HepG2 (cell line): Measurements from ENCODE around the gene LAMP1.

Source experiments
- CENPX ChIP-seq: sonication (generic); formaldehyde crosslinking; IDR thresholded peaks from 2 replicates; pipeline ENCODE4 v1.9.0; 2021; ENCODE audit warnings: mild to moderate bottlenecking, missing genetic modification reagents, moderate library complexity
- KLF13 ChIP-seq: sonication (generic); formaldehyde crosslinking; IDR thresholded peaks from 2 replicates; pipeline ENCODE4 v1.4.0; 2020; ENCODE audit warnings: mild to moderate bottlenecking, missing genetic modification reagents
- NFKB2 ChIP-seq: sonication (generic); formaldehyde crosslinking; IDR thresholded peaks from 2 replicates; pipeline ENCODE4 v1.4.0; 2020; ENCODE audit warnings: missing genetic modification reagents, borderline replicate concordance
- TCF7 ChIP-seq: sonication (generic); IDR thresholded peaks from 2 replicates; pipeline ENCODE4 v1.6.1; 2016; ENCODE audit warnings: antibody characterized with exemption, low read depth
- THAP11 ChIP-seq: IDR thresholded peaks from 2 replicates; pipeline ENCODE4 v1.6.1; 2016; ENCODE audit warnings: missing biosample characterization, missing genetic modification reagents
- YY1 ChIP-seq: IDR thresholded peaks from 2 replicates; pipeline ENCODE4 v1.6.1; 2011; ENCODE audit warnings: low read length, low read depth, moderate library complexity, mild to moderate bottlenecking; ENCODE audit not compliant: insufficient read depth, insufficient replicate concordance
- ZNF274 ChIP-seq: sonication (generic); formaldehyde crosslinking; IDR thresholded peaks from 2 replicates; pipeline ENCODE4 v1.5.1; 2020; ENCODE audit warnings: mild to moderate bottlenecking, missing genetic modification reagents
- TF ChIP-seq, protein P1 (sequence below): IDR thresholded peaks from 2 replicates; pipeline ENCODE4 v1.6.1; 2016; ENCODE audit warnings: missing genetic modification reagents, missing compliant biosample characterization
- TF ChIP-seq, protein P2 (sequence below): IDR thresholded peaks from 2 replicates; pipeline ENCODE4 v1.6.1; 2016; ENCODE audit warnings: low read depth, missing genetic modification reagents, missing compliant biosample characterization

DNA sequence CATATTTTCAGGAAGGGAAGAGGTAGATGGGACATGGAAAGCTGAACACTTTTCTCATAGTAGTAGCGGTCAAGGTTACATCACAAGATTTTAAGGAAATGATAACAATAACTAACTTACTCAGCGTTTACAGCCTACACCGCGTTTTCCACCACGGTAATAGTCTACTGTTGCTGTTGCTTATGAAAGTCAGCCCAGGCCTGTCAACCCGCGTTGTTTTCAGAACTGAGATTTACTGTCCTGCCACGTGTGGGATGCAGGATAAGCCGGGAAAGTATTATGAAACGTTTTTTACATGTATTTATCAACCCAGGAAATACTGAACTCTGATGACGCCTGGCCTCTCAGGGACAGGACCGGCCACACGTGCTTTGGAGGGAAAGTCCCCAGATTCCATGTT, 36.0 kb upstream of the LAMP1 start:
- TF ChIP-seq TCF7 (no peak), KLF13 (no peak), THAP11 (CRISPR knock-in tag) (no peak), ZNF274 (CRISPR knock-in tag) (no peak), CENPX (CRISPR knock-in tag) (no peak), NFKB2 (CRISPR knock-in tag) (no peak), YY1 (no peak)
- TF ChIP-seq, protein P1, sequence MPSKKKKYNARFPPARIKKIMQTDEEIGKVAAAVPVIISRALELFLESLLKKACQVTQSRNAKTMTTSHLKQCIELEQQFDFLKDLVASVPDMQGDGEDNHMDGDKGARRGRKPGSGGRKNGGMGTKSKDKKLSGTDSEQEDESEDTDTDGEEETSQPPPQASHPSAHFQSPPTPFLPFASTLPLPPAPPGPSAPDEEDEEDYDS (CRISPR knock-in tag) = no peak
- TF ChIP-seq, protein P2, sequence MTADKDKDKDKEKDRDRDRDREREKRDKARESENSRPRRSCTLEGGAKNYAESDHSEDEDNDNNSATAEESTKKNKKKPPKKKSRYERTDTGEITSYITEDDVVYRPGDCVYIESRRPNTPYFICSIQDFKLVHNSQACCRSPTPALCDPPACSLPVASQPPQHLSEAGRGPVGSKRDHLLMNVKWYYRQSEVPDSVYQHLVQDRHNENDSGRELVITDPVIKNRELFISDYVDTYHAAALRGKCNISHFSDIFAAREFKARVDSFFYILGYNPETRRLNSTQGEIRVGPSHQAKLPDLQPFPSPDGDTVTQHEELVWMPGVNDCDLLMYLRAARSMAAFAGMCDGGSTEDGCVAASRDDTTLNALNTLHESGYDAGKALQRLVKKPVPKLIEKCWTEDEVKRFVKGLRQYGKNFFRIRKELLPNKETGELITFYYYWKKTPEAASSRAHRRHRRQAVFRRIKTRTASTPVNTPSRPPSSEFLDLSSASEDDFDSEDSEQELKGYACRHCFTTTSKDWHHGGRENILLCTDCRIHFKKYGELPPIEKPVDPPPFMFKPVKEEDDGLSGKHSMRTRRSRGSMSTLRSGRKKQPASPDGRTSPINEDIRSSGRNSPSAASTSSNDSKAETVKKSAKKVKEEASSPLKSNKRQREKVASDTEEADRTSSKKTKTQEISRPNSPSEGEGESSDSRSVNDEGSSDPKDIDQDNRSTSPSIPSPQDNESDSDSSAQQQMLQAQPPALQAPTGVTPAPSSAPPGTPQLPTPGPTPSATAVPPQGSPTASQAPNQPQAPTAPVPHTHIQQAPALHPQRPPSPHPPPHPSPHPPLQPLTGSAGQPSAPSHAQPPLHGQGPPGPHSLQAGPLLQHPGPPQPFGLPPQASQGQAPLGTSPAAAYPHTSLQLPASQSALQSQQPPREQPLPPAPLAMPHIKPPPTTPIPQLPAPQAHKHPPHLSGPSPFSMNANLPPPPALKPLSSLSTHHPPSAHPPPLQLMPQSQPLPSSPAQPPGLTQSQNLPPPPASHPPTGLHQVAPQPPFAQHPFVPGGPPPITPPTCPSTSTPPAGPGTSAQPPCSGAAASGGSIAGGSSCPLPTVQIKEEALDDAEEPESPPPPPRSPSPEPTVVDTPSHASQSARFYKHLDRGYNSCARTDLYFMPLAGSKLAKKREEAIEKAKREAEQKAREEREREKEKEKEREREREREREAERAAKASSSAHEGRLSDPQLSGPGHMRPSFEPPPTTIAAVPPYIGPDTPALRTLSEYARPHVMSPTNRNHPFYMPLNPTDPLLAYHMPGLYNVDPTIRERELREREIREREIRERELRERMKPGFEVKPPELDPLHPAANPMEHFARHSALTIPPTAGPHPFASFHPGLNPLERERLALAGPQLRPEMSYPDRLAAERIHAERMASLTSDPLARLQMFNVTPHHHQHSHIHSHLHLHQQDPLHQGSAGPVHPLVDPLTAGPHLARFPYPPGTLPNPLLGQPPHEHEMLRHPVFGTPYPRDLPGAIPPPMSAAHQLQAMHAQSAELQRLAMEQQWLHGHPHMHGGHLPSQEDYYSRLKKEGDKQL (CRISPR knock-in tag) = no peak
